NCI-H510A treated with DMSO at 0.1 percent for 48 hours (cell line): ENCODE measurements around the gene PRMT7.

Experiments
- DNase-seq: peaks from one replicate; lab custom pipeline; 2025; lab: John Stamatoyannopoulos, UW

The PRMT7 gene

GRCh38 chr16:68306633-68307032, 4.2 kb upstream of the PRMT7 start:
- no peak for DNase-seq

GRCh38 chr16:68309799-68310198, 1.0 kb upstream of the PRMT7 start:
- no peak for DNase-seq

DNA sequence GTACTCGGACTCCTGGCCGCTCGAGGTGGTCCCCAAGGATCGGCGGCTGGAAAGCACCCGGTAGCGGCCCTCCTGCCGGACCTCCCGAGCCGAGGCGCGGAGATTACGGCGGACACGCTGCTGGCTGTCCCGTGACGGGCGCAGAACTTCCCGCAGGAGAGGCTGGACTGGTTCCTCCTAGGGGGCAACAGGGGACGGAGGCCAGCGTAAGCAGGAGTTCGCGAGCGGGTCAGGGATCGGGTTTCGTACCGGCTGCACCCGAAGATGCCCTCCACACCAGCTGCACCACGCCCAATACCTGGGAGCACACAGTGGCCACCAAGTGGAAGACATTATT, 414 bp upstream of the PRMT7 start:
- peak; percentile 42 for DNase-seq

DNA sequence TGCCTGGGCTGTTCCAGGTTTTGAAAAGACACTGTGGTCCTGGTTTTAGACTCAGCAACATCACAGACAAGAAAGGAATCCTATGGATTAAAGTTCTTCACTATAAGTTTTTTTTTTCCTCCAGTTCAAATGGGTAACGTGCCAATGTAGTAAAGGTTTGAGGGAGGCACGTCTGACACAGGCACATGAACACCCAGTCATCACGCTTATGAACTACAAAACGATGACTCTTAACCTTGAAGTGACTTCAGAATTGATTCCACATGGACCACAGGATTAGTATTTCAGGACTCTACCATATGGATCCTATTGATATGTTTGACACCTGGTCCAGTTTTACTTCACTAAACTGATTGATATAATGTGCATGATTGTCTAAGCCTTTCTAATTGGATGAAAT, 2.3 kb downstream of the PRMT7 start:
- DNase-seq = no peak

DNA sequence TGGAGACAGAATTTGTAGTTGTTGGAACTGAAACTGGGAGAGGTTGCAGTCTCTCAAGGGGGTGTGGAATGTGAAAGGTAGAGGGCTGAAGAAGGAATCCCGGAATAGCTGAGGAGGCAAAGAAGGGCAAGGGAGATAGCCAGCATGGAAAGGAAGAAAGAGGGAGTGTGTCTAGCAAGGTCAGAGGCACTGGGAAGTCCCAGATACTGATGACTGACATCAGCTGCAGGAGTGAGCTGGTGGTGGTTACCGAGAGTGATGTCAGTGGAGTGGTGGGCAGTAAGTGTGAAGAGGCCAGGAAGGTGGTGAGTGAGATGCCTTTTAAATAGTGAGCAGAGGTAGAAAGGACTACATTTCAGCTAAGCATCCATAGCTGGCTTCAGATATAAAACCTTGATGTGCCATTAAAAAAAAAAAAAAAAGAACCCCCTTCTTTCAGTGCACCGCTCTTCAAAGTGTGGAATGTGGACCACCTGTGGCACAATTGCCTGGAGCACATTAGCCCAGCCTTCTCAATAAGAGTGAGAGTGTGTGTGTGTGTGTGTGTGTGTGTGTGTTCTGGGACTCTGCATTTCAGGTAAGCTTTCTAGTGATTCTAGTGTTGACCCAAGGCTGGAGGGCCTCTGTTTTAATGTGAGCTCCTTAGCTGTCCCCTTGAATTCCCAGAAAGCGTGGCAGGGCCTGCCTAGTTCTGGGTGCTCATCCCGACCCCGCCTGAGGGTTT, 8.5 kb downstream of the PRMT7 start:
- no peak for DNase-seq

DNA sequence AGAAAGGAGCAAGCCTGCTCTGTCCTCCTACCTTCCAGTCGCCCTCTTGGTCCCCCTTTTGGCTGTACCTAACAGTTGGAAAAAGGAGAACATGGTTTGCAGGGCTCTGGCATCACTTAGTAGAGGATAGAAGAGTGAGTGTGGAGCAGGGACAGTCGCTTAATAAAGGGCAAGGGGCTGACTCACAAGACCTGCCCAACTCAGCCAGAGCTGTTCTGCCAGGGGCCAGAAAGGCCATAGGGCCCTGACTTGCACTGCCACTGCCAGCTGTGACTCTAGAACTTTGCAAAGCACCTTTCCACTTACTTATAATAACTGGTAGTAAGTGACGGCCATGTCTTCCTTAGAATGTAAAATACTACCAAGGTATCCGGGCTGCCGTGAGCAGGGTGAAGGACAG, 13.5 kb downstream of the PRMT7 start:
- no peak for DNase-seq

- no peak for DNase-seq
Observed at GRCh38 chr16:68324780-68325357, 14.1 kb downstream of the PRMT7 start.

DNA sequence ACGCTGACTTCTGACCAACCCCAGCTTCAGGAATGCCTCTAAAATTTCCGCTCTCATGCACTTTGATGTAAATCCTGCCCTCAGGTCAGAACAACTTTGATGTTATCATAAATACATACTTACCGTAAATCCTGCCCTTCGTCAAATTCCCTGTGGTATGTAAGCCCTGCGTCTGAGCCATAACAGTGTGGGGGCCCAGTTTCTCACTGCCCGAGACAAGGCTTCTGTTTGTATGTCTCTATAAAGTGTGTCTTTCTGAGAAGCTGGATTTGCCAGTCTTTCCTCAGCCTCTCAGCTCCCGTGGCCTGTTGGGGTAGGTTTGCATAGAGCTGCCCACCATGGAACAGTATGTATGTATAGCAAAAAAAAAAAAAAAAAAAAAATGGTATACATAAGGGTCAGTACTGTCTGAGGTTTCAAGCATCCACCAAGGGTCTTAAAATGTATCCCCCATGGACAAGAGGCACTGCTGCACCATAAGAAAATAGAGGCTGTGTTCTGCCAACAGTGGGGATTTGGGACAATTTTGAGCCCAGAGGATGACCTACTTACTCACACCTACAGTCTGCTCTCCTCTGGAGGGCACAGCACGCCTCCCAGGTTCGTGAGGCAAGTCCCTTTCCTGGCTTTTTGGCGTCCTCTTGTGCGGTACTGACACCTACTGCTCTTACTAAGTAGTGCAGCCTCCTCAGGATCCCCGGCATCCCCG, 17.5 kb downstream of the PRMT7 start:
- DNase-seq = peak; percentile 56

- no peak for DNase-seq
Observed at GRCh38 chr16:68328860-68329390, 18.1 kb downstream of the PRMT7 start.

- DNase-seq = no peak
Observed at GRCh38 chr16:68331879-68332410, 21.1 kb downstream of the PRMT7 start.

- DNase-seq = peak; percentile 10
Observed at GRCh38 chr16:68332411-68333121, 21.7 kb downstream of the PRMT7 start.

DNA sequence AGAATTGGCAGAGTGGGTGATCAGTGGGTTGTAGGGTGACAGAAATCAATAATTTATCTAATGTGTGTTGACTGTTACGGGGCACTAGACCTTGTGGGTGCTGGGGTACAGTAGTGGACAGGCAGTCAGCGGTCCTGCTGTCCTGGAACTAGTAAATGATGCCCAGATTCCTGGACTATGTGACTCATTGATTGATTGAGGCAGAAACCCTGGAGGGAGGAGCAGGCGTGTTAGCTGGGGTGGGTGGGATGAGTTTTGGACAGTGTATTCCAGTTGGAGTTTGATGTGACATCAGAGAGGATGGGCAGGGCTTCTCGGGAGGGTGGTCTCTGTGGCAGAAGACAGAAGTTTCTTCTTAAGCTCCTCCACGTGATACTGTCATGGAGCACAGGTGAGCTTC, 24.4 kb downstream of the PRMT7 start:
- no peak for DNase-seq

DNA sequence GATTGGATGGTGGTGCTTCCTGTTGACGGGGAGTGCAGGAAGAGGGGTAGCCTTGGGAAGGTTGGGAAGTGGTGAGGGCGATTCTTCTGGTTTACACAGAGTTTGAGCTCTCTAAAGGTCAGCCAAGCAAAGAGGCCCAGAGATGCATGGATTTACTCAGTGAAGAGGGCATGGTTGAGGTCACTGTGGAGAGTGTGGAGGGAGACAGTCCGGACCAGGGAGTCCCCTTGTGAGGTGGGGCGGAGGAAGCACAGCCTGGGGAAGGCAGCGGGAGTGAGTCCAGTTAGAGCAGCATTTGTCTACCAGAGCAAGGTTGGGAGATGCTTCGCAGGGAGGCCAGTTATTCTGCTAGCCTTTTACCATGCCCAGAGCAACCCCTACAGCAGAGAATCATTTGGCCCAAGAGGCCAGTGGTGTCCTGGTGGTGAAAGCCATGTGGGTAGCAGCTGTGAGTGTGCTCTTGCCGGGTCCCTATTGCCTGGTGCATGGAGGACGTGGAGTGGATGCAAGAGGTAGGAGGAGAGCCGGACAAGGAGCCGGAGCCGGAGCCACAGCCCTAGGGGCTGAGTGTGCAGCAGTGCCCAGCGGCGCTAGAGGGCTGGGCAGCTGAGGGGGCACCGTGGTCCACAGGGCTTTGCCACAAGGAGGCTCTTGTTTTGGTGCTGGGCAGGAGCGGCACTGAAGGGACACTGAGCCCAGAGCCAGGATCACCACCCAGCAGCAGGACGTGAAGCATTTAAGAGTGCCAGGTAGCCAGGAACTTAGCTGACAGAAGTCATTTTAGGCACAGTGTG, 27.7 kb downstream of the PRMT7 start:
- no peak for DNase-seq

DNA sequence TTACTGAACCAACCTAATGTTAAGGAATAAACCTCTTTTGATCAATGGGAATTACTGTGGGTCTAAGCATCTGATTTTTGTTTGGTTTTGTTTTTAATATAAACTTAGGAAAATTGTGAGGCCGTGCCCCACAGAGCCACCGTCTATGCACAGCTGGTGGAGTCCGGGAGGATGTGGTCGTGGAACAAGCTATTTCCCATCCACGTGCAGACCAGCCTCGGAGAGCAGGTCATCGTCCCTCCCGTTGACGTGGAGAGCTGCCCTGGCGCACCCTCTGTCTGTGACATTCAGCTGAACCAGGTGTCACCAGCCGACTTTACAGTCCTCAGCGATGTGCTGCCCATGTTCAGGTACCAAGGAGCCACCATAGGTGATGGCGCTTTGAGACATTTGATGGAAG, 28.4 kb downstream of the PRMT7 start:
- no peak for DNase-seq

GRCh38 chr16:68342620-68343019, 31.8 kb downstream of the PRMT7 start:
- no peak for DNase-seq

DNA sequence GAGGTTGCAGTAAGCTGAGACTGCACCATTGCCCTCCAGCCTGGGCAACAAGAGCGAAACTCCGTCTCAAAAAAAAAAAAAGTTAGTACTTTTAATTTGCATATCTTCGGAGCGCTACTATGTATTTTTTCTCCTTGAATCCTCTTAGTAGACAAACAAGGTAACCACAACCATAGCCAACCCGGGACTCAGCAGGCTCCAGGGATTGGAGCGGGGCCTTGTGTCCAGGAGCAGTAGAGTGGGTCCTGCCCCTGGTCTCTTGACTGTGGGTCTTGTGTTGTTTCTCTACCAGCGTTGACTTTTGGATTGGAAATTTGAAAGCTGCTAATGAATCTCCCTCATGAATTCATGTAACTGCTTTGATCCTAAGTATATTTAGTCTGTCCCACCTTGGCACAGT, 32.3 kb downstream of the PRMT7 start:
- DNase-seq = no peak

DNA sequence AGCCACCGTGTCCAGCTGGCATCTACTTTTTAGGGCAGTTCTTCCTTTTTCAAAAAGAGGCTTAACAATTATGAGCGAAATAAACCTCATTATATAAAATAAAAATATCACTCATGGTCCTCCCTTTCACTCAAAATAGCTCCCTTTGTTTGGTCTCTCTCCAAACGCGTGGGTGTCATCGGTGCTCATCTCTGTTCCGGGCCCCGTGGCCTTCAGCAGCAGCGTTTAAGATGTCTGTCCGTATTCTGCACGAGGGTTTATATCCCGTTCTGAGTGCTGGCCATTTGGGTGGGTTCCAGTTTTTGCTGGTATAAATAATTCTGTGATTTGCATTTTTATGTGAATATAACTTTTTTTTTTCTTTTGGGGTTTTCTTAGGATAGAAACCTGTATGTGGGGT, 33.4 kb downstream of the PRMT7 start:
- no peak for DNase-seq

DNA sequence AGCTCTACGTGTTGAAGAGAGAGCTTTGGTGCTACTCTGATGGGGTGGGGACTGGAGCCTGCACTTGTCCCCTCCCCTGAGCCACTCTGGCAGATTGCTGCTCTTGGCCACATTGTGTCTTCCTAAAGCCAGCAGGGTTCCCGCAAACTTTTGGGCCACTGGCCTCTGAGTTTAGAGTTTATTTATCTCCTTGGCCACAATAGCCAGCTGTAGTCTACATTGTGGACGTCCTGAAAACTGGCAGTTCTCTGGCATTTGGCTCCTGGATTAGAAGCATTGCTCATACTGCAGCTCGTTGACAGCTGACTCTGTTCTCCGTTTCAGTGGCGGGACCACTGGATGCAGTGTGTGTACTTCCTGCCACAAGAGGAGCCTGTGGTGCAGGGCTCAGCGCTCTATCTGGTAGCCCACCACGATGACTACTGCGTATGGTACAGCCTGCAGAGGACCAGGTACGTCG, 34.6 kb downstream of the PRMT7 start:
- DNase-seq = no peak

DNA sequence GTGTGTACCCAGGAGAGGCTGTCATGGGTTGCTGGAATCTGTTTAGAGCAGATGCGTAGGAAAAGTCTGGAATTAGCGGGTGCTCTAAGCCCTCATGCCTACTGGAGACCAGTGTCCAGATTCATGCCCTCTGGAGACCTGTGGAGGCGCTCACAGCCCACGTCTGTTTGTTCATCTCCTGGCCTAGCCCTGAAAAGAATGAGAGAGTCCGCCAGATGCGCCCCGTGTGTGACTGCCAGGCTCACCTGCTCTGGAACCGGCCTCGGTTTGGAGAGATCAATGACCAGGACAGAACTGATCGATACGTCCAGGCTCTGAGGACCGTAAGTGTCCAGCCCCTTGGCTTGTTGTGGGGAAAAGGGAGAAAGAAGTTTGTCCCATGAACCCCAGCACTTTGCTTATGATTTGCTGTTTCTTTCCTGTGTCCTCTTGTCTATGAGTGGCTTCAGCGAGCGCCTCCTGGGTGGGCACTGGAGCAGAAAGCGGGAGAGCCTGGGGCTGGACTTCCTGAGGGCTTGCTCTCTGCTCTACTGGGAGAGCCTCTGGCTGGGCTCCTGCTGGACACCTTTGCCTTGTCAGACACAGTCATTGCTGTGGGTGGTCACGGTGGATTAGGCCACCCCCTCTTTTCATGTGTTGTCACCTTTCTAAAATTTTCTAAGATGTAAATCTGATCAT, 35.3 kb downstream of the PRMT7 start:
- no peak for DNase-seq

DNA sequence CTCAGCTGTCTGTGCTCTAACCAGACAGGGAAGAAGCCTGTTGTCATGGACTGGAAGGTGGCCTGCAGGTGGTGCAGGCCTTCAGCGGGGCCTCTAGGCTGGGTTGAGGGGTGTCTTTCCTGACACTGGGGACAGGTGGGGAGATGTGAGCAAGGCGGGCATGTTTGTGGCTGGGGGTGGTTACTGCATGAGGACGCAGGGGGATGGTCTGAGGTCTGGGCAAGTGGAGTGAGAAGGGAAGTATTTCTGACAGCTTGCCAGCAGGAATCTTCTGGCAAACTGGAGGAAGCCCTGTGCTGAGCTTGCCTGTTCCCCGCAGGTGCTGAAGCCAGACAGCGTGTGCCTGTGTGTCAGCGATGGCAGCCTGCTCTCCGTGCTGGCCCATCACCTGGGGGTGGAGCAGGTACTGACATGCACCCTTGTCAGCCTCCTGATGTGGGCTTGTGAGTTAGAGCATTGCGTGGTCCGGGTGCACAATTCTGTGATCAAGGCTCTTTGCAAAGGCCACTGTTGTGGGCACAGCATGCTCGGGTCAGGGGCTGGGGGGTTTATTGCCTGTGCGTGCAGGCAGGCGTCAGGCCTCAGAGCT, 36.2 kb downstream of the PRMT7 start:
- DNase-seq = no peak
